ENCODE results near the gene IGFN1. TPM values are rescaled to one million over a fixed set of nuclear protein-coding genes. Genes with fewer than 3 reads are reported as not detected.
"Not testable (repeated sequence)": the region's sequence is repeated elsewhere in the genome, so short reads cannot be mapped to it uniquely, and the experiment has no call there.

IGFN1 gene
- total RNA-seq, 2 donors from 2014 or later, result not detected

- no peak for DNase-seq (ENCODE audit: low spot score)
- Histone ChIP-seq H3K4me1 (ENCODE audit: control insufficient read depth in 1 of 2, low read depth in 2 of 2) (no peaks in the 10 kb centered on the region), H3K27ac (no peak overlapping the region), H3K27me3 (replicated peaks; ENCODE audit: insufficient read depth) (no peaks in the 10 kb centered on the region), H3K36me3 (no peaks in the 10 kb centered on the region), H3K4me3 (no peak overlapping the region), H3K9me3 (no peaks in the 10 kb centered on the region)
- ATAC-seq (ENCODE audit: insufficient number of reproducible peaks, low FRiP score, low read depth), result no peak
- TF ChIP-seq, protein P1, sequence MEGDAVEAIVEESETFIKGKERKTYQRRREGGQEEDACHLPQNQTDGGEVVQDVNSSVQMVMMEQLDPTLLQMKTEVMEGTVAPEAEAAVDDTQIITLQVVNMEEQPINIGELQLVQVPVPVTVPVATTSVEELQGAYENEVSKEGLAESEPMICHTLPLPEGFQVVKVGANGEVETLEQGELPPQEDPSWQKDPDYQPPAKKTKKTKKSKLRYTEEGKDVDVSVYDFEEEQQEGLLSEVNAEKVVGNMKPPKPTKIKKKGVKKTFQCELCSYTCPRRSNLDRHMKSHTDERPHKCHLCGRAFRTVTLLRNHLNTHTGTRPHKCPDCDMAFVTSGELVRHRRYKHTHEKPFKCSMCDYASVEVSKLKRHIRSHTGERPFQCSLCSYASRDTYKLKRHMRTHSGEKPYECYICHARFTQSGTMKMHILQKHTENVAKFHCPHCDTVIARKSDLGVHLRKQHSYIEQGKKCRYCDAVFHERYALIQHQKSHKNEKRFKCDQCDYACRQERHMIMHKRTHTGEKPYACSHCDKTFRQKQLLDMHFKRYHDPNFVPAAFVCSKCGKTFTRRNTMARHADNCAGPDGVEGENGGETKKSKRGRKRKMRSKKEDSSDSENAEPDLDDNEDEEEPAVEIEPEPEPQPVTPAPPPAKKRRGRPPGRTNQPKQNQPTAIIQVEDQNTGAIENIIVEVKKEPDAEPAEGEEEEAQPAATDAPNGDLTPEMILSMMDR (IDR thresholded peaks at IDR 0.05), result no peak
Measured at GRCh38 chr1:201253411-201253810, 62.8 kb downstream of the IGFN1 start.

DNA sequence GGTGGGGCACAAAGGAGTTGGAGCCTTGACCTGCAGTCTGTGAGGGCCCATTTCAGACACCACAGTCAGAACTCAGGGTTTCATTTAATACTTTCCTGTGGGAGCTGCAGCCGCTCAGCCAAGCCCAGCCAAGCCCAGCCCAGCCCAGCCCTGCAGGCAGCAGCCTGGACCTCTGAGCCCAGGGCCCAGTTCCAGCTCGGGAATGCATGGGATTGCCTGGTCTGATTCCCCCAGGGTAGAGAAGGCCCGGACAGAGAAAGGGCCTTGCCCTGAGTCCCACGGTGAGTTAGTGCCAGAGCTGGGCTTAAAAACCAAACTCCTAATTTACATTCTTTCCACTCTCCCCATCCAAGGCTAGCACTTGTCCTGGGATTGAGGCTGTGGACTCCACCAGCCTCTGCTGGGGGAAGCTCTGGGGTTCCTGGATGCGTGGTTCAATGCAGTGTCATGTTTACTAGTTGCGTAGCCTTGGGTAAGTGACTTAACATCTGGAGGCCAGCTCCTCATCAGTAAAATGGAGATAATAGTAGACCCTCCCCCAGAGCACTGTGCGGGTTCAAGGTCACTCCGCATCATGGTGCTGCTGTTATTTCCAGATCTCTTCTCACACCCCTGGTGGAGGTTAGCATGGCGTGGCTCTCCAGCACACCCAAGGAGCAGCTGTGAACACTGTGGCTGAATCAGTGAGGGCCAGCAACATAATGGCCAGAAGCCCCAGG is 63.4 kb downstream of the IGFN1 start:
- Histone ChIP-seq H3K9me3 (no peaks in the 10 kb centered on the region), H3K4me3 (no peak overlapping the region), H3K4me1 (ENCODE audit: control insufficient read depth in 1 of 2, low read depth in 2 of 2) (no peaks in the 10 kb centered on the region), H3K27me3 (replicated peaks; ENCODE audit: insufficient read depth) (no peaks in the 10 kb centered on the region), H3K36me3 (no peaks in the 10 kb centered on the region), H3K27ac (no peak overlapping the region)
- ATAC-seq (ENCODE audit: insufficient number of reproducible peaks, low FRiP score, low read depth) (no peak), DNase-seq (ENCODE audit: low spot score) (no peak)
- TF ChIP-seq, protein P1 (IDR thresholded peaks at IDR 0.05), result no peak

DNA sequence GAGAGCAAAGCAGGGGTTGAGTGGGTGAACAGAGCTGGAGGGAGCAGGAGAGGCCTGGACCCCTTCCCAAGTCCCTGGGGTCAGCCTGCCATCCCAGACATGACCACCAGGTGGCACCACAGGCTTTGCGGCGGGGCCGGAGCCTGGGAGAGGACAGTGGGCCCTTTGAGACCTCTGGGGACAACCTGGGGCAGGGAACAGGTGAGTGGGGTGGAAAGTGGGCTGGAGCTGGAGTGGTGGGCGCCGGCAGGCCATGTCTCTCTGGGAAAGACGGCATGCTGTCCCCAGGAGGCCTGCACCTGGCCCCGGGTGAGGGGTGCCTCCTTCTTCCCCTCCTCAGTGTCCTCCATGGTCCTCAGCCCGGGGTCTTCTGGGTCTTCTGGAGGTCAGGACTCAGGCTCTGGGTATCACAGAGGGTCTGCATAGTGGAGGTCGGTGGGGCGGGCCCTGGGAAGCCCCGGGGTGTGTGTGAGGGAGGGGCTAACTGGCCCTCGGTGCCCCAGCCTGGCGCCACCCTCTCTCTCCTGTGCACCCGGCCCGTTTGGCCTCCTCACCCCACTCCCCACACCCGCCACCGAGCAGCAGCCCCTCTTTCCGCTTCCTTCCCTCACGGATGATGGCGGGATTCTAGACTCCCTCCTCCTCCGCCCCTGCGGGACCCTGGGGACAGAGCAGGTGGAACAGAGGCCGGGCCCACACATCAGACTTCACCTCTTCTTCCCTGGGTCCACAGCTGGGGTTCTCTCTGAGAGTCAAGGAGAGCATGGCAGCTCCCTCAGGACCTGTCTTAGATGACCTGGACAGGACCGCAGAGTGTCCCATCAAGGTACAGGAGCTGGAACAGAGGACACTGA is 64.2 kb downstream of the IGFN1 start:
- DNase-seq (ENCODE audit: low spot score), result no peak
- no peaks in the 10 kb centered on the region for H3K4me1 ChIP-seq (ENCODE audit: control insufficient read depth in 1 of 2, low read depth in 2 of 2)

GRCh38 chr1:201255479-201256362 is 65.1 kb downstream of the IGFN1 start:
- Histone ChIP-seq H3K27ac (no peak overlapping the region), H3K4me3 (no peak overlapping the region), H3K27me3 (replicated peaks; ENCODE audit: insufficient read depth) (no peaks in the 10 kb centered on the region), H3K4me1 (ENCODE audit: control insufficient read depth in 1 of 2, low read depth in 2 of 2) (peaks cover 0 to 5% of the 10 kb centered on the region in 2 donors), H3K9me3 (no peaks in the 10 kb centered on the region), H3K36me3 (no peaks in the 10 kb centered on the region)
- DNase-seq (ENCODE audit: low spot score), result no peak
- TF ChIP-seq, protein P1 (IDR thresholded peaks at IDR 0.05), result no peak
- no peak for ATAC-seq (ENCODE audit: insufficient number of reproducible peaks, low FRiP score, low read depth)

More for the DNA sequence above, 64.2 kb downstream of the IGFN1 start:
- no peak for ATAC-seq (ENCODE audit: insufficient number of reproducible peaks, low FRiP score, low read depth)
- Histone ChIP-seq H3K36me3 (no peaks in the 10 kb centered on the region), H3K9me3 (no peaks in the 10 kb centered on the region), H3K27me3 (replicated peaks; ENCODE audit: insufficient read depth) (no peaks in the 10 kb centered on the region), H3K27ac (no peak overlapping the region), H3K4me3 (no peak overlapping the region)
- TF ChIP-seq, protein P1 (IDR thresholded peaks at IDR 0.05), result peak; percentile 94

DNA sequence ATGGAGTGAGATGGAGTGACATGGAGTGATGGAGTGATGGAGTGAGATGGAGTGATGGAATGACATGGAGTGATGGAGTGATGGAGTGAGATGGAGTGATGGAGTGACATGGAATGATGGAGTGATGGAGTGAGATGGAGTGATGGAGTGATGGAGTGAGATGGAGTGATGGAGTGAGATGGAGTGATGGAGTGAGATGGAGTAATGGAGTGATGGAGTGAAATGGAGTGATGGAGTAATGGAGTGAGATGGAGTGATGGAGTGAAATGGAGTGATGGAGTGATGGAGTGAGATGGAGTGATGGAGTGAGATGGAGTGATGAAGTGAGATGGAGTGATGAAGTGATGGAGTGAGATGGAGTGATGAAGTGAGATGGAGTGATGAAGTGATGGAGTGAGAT is 67.5 kb downstream of the IGFN1 start:
- not testable (repeated sequence) for DNase-seq (ENCODE audit: low spot score); H3K4me3 ChIP-seq; H3K9me3 ChIP-seq; ATAC-seq (ENCODE audit: insufficient number of reproducible peaks, low FRiP score, low read depth); H3K27me3 ChIP-seq (replicated peaks; ENCODE audit: insufficient read depth); H3K36me3 ChIP-seq; H3K4me1 ChIP-seq (ENCODE audit: control insufficient read depth in 1 of 2, low read depth in 2 of 2); H3K27ac ChIP-seq
